PC-3 (cell line): ENCODE results near the gene UNC13D. TPM values are rescaled to one million over a fixed set of nuclear protein-coding genes. Genes with fewer than 3 reads are reported as not detected.
"Not testable (repeated sequence)": the region's sequence is repeated elsewhere in the genome, so short reads cannot be mapped to it uniquely, and the experiment has no call there.

Source experiments
- ATAC-seq: fragments of 200-7000 bp; cut with Tn5 transposase; 2 replicates; pipeline ENCODE4 v1.9.1; 2020; ENCODE audit warnings: mild to moderate bottlenecking, moderate library complexity
- BruUV-seq: library from RNA; stranded (reverse); fragments of 400-500 nt; replicated peaks from 2 replicates; lab custom pipeline; 2021; lab: Mats Ljungman, UMichigan
- CTCF ChIA-PET: fragments of 300-600 bp; sonication (Branson Sonifier 250); formaldehyde crosslinking; loops from one replicate; lab custom pipeline; 2022; ENCODE audit warnings: antibody characterized with exemption; lab: Charles Lee
- POLR2A ChIA-PET: fragments of 300-600 bp; sonication (Branson Sonifier 250); formaldehyde crosslinking; loops from one replicate; lab custom pipeline; 2022; ENCODE audit warnings: antibody characterized with exemption; ENCODE audit not compliant: unreplicated experiment; lab: Charles Lee
- DNase-seq: peaks from one replicate; pipeline ENCODE4 v3.0.0-alpha.2; 2015
- H2AFZ ChIP-seq: fragments of 300-600 bp; sonication (generic); 2 replicates; pipeline ENCODE4 v1.6.0; 2016; ENCODE audit warnings: antibody characterized with exemption, low read length
- H3F3A ChIP-seq: fragments of 300-600 bp; sonication (generic); one replicate; pipeline ENCODE4 v1.6.0; 2017; ENCODE audit warnings: antibody characterized with exemption, low read length, control low read depth, mild to moderate bottlenecking; ENCODE audit not compliant: unreplicated experiment
- H3K27ac ChIP-seq: fragments of 300-600 bp; sonication (generic); 2 replicates; pipeline ENCODE4 v1.5.1; 2016; ENCODE audit warnings: mild to moderate bottlenecking, low read length
- H3K27me3 ChIP-seq: fragments of 300-600 bp; sonication (generic); 2 replicates; pipeline ENCODE4 v1.6.1; 2016; ENCODE audit warnings: low read length, mixed read lengths
- H3K36me3 ChIP-seq: fragments of 300-600 bp; sonication (generic); 2 replicates; pipeline ENCODE4 v1.6.1; 2016; ENCODE audit warnings: low read depth, mixed run types, low read length, mixed read lengths
- H3K4me1 ChIP-seq: fragments of 300-600 bp; sonication (generic); 2 replicates; pipeline ENCODE4 v1.5.1; 2016; ENCODE audit warnings: low read length; ENCODE audit not compliant: insufficient read depth
- H3K4me2 ChIP-seq: fragments of 300-600 bp; sonication (generic); 2 replicates; pipeline ENCODE4 v1.6.0; 2016; ENCODE audit warnings: low read length
- H3K4me3 ChIP-seq: fragments of 300-600 bp; sonication (generic); 2 replicates; pipeline ENCODE4 v1.5.1; 2016; ENCODE audit warnings: mild to moderate bottlenecking, low read length, mixed read lengths
- H3K79me2 ChIP-seq: fragments of 300-600 bp; sonication (generic); 2 replicates; pipeline ENCODE4 v1.6.1; 2017; ENCODE audit warnings: low read length, mixed read lengths
- H3K9ac ChIP-seq: fragments of 300-600 bp; sonication (generic); 2 replicates; pipeline ENCODE4 v1.6.0; 2016; ENCODE audit warnings: mild to moderate bottlenecking, low read length
- H3K9me2 ChIP-seq: fragments of 300-600 bp; sonication (generic); replicated peaks from 2 replicates; pipeline ENCODE4 v1.6.1; 2016; ENCODE audit warnings: mixed run types, low read length, mixed read lengths
- H3K9me3 ChIP-seq: fragments of 300-600 bp; sonication (generic); 2 replicates; pipeline ENCODE4 v1.6.1; 2016; ENCODE audit warnings: low read length, mixed read lengths
- H4K20me1 ChIP-seq: fragments of 300-600 bp; sonication (generic); 2 replicates; pipeline ENCODE4 v1.6.1; 2016; ENCODE audit warnings: low read length, mixed read lengths
- EZH2 ChIP-seq: fragments of 300-600 bp; sonication (generic); IDR thresholded peaks from one replicate; pipeline ENCODE4 v1.6.1; 2017; ENCODE audit warnings: antibody characterized with exemption, mild to moderate bottlenecking, low read length; ENCODE audit not compliant: unreplicated experiment
- EZH2phosphoT487 ChIP-seq: fragments of 300-600 bp; sonication (generic); IDR thresholded peaks from 2 replicates; pipeline ENCODE4 v1.6.1; 2018; ENCODE audit warnings: mild to moderate bottlenecking, antibody characterized with exemption, low read length, borderline replicate concordance
- intact Hi-C: fragments of 100-400 bp; cut with micrococcal nuclease; formaldehyde crosslinking; loops from 2 replicates; pipeline ENCODE4 v1.9.0; 2023
- total RNA-seq: library from RNA; depleted of rRNA; stranded (reverse); fragments of >200 nt; gene quantifications from 2 replicates; pipeline ENCODE4 v1.2.3, GENCODE V29; 2014
- TF ChIP-seq, protein P1 (sequence below): fragments of 300-600 bp; sonication (generic); conservative IDR thresholded peaks from 2 replicates; pipeline ENCODE4 v1.5.1; 2017; ENCODE audit warnings: antibody characterized with exemption, low read depth, mild to moderate bottlenecking, low read length

Gene UNC13D
- total RNA-seq, 1 experiment from 2014 or later = 43.9 TPM

- H3K9me2 ChIP-seq = no peaks in the 10 kb centered on the region
- ChIA-PET CTCF (no interaction called here), POLR2A (no interaction called here)
- intact Hi-C loops = no loop called here
- BruUV-seq = no TSS peak
- H3K9me3 ChIP-seq = no peaks in the 10 kb centered on the region
- H3K27ac ChIP-seq = no peak overlapping the region
- peaks cover 12% of the 10 kb centered on the region for H3K4me1 ChIP-seq
- no peaks in the 10 kb centered on the region for H4K20me1 ChIP-seq
- H3F3A ChIP-seq = no peaks in the 10 kb centered on the region
- no peaks in the 10 kb centered on the region for H3K27me3 ChIP-seq
- H3K79me2 ChIP-seq = no peaks in the 10 kb centered on the region
- H3K4me2 ChIP-seq = no peak overlapping the region
- H3K4me3 ChIP-seq = no peak overlapping the region
- ATAC-seq (no peak), DNase-seq (no peak)
- no peak overlapping the region for H3K9ac ChIP-seq
- no peak overlapping the region for H2AFZ ChIP-seq
- TF ChIP-seq, protein P1, sequence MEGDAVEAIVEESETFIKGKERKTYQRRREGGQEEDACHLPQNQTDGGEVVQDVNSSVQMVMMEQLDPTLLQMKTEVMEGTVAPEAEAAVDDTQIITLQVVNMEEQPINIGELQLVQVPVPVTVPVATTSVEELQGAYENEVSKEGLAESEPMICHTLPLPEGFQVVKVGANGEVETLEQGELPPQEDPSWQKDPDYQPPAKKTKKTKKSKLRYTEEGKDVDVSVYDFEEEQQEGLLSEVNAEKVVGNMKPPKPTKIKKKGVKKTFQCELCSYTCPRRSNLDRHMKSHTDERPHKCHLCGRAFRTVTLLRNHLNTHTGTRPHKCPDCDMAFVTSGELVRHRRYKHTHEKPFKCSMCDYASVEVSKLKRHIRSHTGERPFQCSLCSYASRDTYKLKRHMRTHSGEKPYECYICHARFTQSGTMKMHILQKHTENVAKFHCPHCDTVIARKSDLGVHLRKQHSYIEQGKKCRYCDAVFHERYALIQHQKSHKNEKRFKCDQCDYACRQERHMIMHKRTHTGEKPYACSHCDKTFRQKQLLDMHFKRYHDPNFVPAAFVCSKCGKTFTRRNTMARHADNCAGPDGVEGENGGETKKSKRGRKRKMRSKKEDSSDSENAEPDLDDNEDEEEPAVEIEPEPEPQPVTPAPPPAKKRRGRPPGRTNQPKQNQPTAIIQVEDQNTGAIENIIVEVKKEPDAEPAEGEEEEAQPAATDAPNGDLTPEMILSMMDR = no peak
- TF ChIP-seq EZH2 = no peak
- no peak for TF ChIP-seq EZH2phosphoT487
- no peaks in the 10 kb centered on the region for H3K36me3 ChIP-seq
These were observed 33.0 kb downstream of the UNC13D start for GRCh38 chr17:75811174-75811573.

- intact Hi-C loops, H3K79me2 ChIP-seq, DNase-seq, H3K9me3 ChIP-seq, POLR2A ChIA-PET, BruUV-seq, CTCF ChIA-PET, H3K27me3 ChIP-seq, H4K20me1 ChIP-seq, H2AFZ ChIP-seq, H3K9me2 ChIP-seq, H3K36me3 ChIP-seq, H3K4me3 ChIP-seq, H3K27ac ChIP-seq, H3K9ac ChIP-seq, H3K4me2 ChIP-seq, H3F3A ChIP-seq, ATAC-seq: not testable (repeated sequence)
- peaks cover 12% of the 10 kb centered on the region for H3K4me1 ChIP-seq
These were observed 33.4 kb downstream of the UNC13D start for GRCh38 chr17:75810756-75811155.

DNA sequence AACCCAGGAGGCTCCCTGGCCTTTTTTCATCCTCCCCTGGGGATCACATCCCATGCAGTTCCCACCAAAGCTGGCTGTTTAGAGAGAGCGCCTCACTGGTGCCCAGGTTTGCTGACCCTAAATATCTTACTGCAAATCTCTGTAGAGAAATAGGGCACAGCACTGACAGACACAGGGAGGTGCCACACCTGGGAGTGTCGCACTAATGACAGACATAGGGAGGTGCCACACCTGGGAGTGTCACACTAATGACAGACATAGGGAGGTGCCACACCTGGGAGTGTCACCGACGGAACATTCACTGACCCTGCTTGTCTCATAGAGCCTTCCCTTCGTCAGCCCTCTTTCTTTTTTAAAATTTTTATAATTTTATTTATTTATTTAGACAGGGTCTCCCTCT is 34.0 kb downstream of the UNC13D start:
- no TSS peak for BruUV-seq
- ChIA-PET POLR2A (no interaction called here), CTCF (no interaction called here)
- Histone ChIP-seq H3K4me3 (no peak overlapping the region), H3K27ac (no peak overlapping the region), H3K4me1 (peaks cover 9% of the 10 kb centered on the region), H3K4me2 (no peak overlapping the region), H4K20me1 (no peaks in the 10 kb centered on the region), H3K27me3 (no peaks in the 10 kb centered on the region), H3K79me2 (no peaks in the 10 kb centered on the region), H3K9ac (no peak overlapping the region), H3F3A (no peaks in the 10 kb centered on the region), H2AFZ (no peak overlapping the region), H3K9me2 (no peaks in the 10 kb centered on the region), H3K9me3 (no peaks in the 10 kb centered on the region), H3K36me3 (no peaks in the 10 kb centered on the region)
- intact Hi-C loops = no loop called here
- DNase-seq = no peak
- TF ChIP-seq EZH2phosphoT487 (no peak), EZH2 (no peak)
- TF ChIP-seq, protein P1 = no peak
- no peak for ATAC-seq
